GM23248 (cell line): ENCODE measurements around the gene DARS1. TPM values are rescaled to one million over a fixed set of nuclear protein-coding genes. Genes with fewer than 3 reads are reported as not detected.

Source experiments
- DNase-seq: peaks from one replicate; pipeline ENCODE4 v3.0.0-alpha.2; 2015
- H2AFZ ChIP-seq: fragments of 200-600 bp; sonication (generic); 2 replicates; pipeline ENCODE4 v1.6.1; 2016; ENCODE audit warnings: antibody characterized with exemption
- H3F3A ChIP-seq: fragments of 200-600 bp; sonication (generic); 2 replicates; pipeline ENCODE4 v1.6.1; 2016; ENCODE audit warnings: mild to moderate bottlenecking, antibody characterized with exemption, mixed run types; ENCODE audit not compliant: insufficient read depth
- H3K27ac ChIP-seq: fragments of 200-600 bp; sonication (generic); 2 replicates; pipeline ENCODE4 v1.5.1; 2016; ENCODE audit warnings: mild to moderate bottlenecking
- H3K27me3 ChIP-seq: fragments of 200-600 bp; sonication (generic); replicated peaks from 2 replicates; pipeline ENCODE4 v1.6.1; 2016; ENCODE audit warnings: mild to moderate bottlenecking; ENCODE audit not compliant: insufficient read depth
- H3K36me3 ChIP-seq: fragments of 200-600 bp; sonication (generic); 2 replicates; pipeline ENCODE4 v1.6.1; 2016; ENCODE audit warnings: low read depth, mild to moderate bottlenecking
- H3K4me1 ChIP-seq: fragments of 200-600 bp; sonication (generic); 2 replicates; pipeline ENCODE4 v1.6.1; 2016; ENCODE audit warnings: mild to moderate bottlenecking; ENCODE audit not compliant: insufficient read depth
- H3K4me2 ChIP-seq: fragments of 200-600 bp; sonication (generic); one replicate; pipeline ENCODE4 v1.6.1; 2016; ENCODE audit warnings: mild to moderate bottlenecking; ENCODE audit not compliant: unreplicated experiment
- H3K4me3 ChIP-seq: fragments of 200-600 bp; sonication (generic); 2 replicates; pipeline ENCODE4 v1.5.1; 2016; ENCODE audit warnings: mild to moderate bottlenecking
- H3K79me2 ChIP-seq: fragments of 200-600 bp; sonication (generic); 2 replicates; pipeline ENCODE4 v1.6.1; 2016; ENCODE audit warnings: mild to moderate bottlenecking; ENCODE audit not compliant: insufficient read depth
- H3K9ac ChIP-seq: fragments of 200-600 bp; sonication (generic); 2 replicates; pipeline ENCODE4 v1.6.1; 2016; ENCODE audit warnings: mild to moderate bottlenecking
- H3K9me2 ChIP-seq: fragments of 200-600 bp; sonication (generic); 2 replicates; pipeline ENCODE4 v1.6.1; 2016; ENCODE audit warnings: mixed run types, mild to moderate bottlenecking, moderate library complexity; ENCODE audit not compliant: insufficient read depth
- H3K9me3 ChIP-seq: fragments of 200-600 bp; sonication (generic); one replicate; pipeline ENCODE4 v1.6.1; 2017; ENCODE audit warnings: low read depth
- H4K20me1 ChIP-seq: fragments of 200-600 bp; sonication (generic); 2 replicates; pipeline ENCODE4 v1.6.0; 2016; ENCODE audit not compliant: insufficient read depth
- EZH2 ChIP-seq: fragments of 200-600 bp; sonication (generic); IDR thresholded peaks from 2 replicates; pipeline ENCODE4 v1.6.1; 2018; ENCODE audit warnings: antibody characterized with exemption, mild to moderate bottlenecking; ENCODE audit not compliant: insufficient read depth, poor library complexity, severe bottlenecking
- EZH2phosphoT487 ChIP-seq: fragments of 200-600 bp; sonication (generic); IDR thresholded peaks from 2 replicates; pipeline ENCODE4 v1.6.1; 2018; ENCODE audit warnings: antibody characterized with exemption, moderate library complexity, mild to moderate bottlenecking, low read depth; ENCODE audit not compliant: insufficient read depth
- WGBS, 2 experiments: methylation state at CpG; one replicate each; pipeline ENCODE4 v1.1.6; 2015 to 2017; ENCODE audit warnings: low lambda C conversion rate in 2 of 2, low coverage in 1 of 2; ENCODE audit errors: missing lambda C conversion rate in 2 of 2; 5-methylcytosine and 5-hydroxymethylcytosine counted together
- in situ Hi-C: fragments of 300-500 bp; cut with MboI; formaldehyde crosslinking; loops from 2 replicates; pipeline ENCODE4 v1.15.0; 2020
- polyA plus RNA-seq: library from polyadenylated mRNA; unstranded; fragments of >200 nt; fragmentation: Nextera tagmentation; extraction: Ambion mirVana; gene quantifications from 2 replicates; pipeline ENCODE4 v1.2.1, GENCODE V29; 2016
- total RNA-seq: library from RNA; depleted of rRNA; stranded (reverse); fragments of >200 nt; shearing (Covaris generic); gene quantifications from 2 replicates; pipeline ENCODE4 v1.2.3, GENCODE V29; 2014

Gene DARS1
- total and polyA plus RNA-seq, 2 experiments from 2014 or later: 109 to 121 TPM

GRCh38 chr2:135952891-135953290 lies 32.5 kb downstream of the DARS1 start:
- peaks cover 92% of the 10 kb centered on the region for H3K79me2 ChIP-seq
- H3K9me2 ChIP-seq: no peaks in the 10 kb centered on the region
- peaks cover 17% of the 10 kb centered on the region; the same call in 1 of the 2 replicates for H3K36me3 ChIP-seq
- H3K4me1 ChIP-seq: peaks cover 16% of the 10 kb centered on the region
- no peaks in the 10 kb centered on the region for H3K9me3 ChIP-seq
- no peak overlapping the region for H3K4me3 ChIP-seq
- WGBS, 2 experiments: 96 to 97% methylated on average over 5 of the region's 5 CpGs
- H4K20me1 ChIP-seq: peaks cover 14% of the 10 kb centered on the region; the same call in 1 of the 2 replicates
- 0 out of 2 replicates have a peak, but pooled peaks cover 11% of the 10 kb centered on the region for H3F3A ChIP-seq
- in situ Hi-C loops: no loop called here
- DNase-seq: no peak
- no peak overlapping the region for H2AFZ ChIP-seq
- no peaks in the 10 kb centered on the region for H3K27me3 ChIP-seq
- no peak overlapping the region for H3K4me2 ChIP-seq
- H3K27ac ChIP-seq: no peak overlapping the region
- TF ChIP-seq EZH2phosphoT487: no peak
- TF ChIP-seq EZH2: no peak
- H3K9ac ChIP-seq: no peak overlapping the region

GRCh38 chr2:135951041-135951583 lies 34.3 kb downstream of the DARS1 start:
- Histone ChIP-seq H3K4me2 (no peak overlapping the region), H3K27me3 (no peaks in the 10 kb centered on the region), H3K4me1 (peaks cover 16% of the 10 kb centered on the region), H3K9me2 (no peaks in the 10 kb centered on the region), H3F3A (0 out of 2 replicates have a peak, but pooled peaks cover 11% of the 10 kb centered on the region), H3K79me2 (peaks cover 94% of the 10 kb centered on the region), H3K9me3 (no peaks in the 10 kb centered on the region), H3K27ac (no peak overlapping the region), H3K9ac (no peak overlapping the region), H3K36me3 (peaks cover 17% of the 10 kb centered on the region; the same call in 1 of the 2 replicates), H3K4me3 (no peak overlapping the region), H4K20me1 (peaks cover 14% of the 10 kb centered on the region; the same call in 1 of the 2 replicates), H2AFZ (no peak overlapping the region)
- TF ChIP-seq EZH2 (no peak), EZH2phosphoT487 (no peak)
- WGBS, 2 experiments: 82 to 86% methylated on average over 3 of the region's 3 CpGs
- no peak for DNase-seq
- in situ Hi-C loops: no loop called here

GRCh38 chr2:135949451-135950234 lies 35.8 kb downstream of the DARS1 start:
- H3K27ac ChIP-seq: peak overlapping the region; percentile 26; the same call in 1 of the 2 replicates
- 99% methylated on average over 3 of the region's 3 CpGs for WGBS, 2 experiments

GRCh38 chr2:135948642-135949355 lies 36.6 kb downstream of the DARS1 start:
- peak; percentile 85 for DNase-seq
- Histone ChIP-seq H3K9ac (peak overlapping the region; percentile 29; the same call in 1 of the 2 replicates), H3K9me2 (no peaks in the 10 kb centered on the region), H3F3A (peaks cover 18% of the 10 kb centered on the region; the same call in 1 of the 2 replicates), H3K9me3 (no peaks in the 10 kb centered on the region), H3K4me3 (no peak overlapping the region), H3K27me3 (no peaks in the 10 kb centered on the region), H3K4me1 (peaks cover 24% of the 10 kb centered on the region), H3K4me2 (peak overlapping the region; percentile 41), H3K79me2 (peaks cover 89% of the 10 kb centered on the region), H4K20me1 (peaks cover 7% of the 10 kb centered on the region; the same call in 1 of the 2 replicates), H3K27ac (peak overlapping the region; percentile 52), H2AFZ (no peak overlapping the region), H3K36me3 (peaks cover 17% of the 10 kb centered on the region; the same call in 1 of the 2 replicates)
- in situ Hi-C loops: no loop called here
- WGBS, 2 experiments: 65 to 77% methylated on average over 8 to 9 of the region's 9 CpGs
- TF ChIP-seq EZH2phosphoT487 (no peak), EZH2 (no peak)

More at GRCh38 chr2:135949451-135950234, 35.8 kb downstream of the DARS1 start:
- Histone ChIP-seq H3K9ac (peak overlapping the region; percentile 11; the same call in 1 of the 2 replicates), H2AFZ (no peak overlapping the region), H4K20me1 (peaks cover 12% of the 10 kb centered on the region; the same call in 1 of the 2 replicates), H3K9me2 (no peaks in the 10 kb centered on the region), H3K4me1 (peaks cover 24% of the 10 kb centered on the region), H3F3A (0 out of 2 replicates have a peak, but pooled peaks cover 18% of the 10 kb centered on the region), H3K4me2 (peak overlapping the region; percentile 13), H3K79me2 (peaks cover 94% of the 10 kb centered on the region), H3K4me3 (no peak overlapping the region), H3K9me3 (no peaks in the 10 kb centered on the region), H3K27me3 (no peaks in the 10 kb centered on the region), H3K36me3 (peaks cover 17% of the 10 kb centered on the region; the same call in 1 of the 2 replicates)
- in situ Hi-C loops: no loop called here
- TF ChIP-seq EZH2 (no peak), EZH2phosphoT487 (no peak)
- DNase-seq: peak; percentile 5
